ENCODE results near the gene MSMB.

DNA sequence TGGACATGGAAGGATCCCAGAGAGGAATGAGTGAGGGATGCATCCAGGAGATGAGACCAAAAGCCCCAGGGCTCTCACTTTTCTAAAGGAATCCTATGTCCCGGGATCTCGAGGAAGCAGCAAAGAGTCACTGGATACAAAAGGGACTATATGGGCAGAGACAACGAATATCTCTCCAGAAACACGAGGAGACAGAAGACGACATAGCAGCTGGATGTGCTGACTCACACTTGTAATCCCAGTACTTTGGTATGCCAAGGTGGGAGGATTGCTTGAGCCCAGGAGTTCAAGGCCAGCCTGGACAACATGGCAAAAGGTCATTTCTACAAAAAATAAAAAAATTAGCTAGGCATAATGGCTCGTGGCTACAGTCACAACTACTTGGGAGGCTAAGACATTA lies 24.7 kb upstream of the MSMB start:
- TF ChIP-seq, protein P1, sequence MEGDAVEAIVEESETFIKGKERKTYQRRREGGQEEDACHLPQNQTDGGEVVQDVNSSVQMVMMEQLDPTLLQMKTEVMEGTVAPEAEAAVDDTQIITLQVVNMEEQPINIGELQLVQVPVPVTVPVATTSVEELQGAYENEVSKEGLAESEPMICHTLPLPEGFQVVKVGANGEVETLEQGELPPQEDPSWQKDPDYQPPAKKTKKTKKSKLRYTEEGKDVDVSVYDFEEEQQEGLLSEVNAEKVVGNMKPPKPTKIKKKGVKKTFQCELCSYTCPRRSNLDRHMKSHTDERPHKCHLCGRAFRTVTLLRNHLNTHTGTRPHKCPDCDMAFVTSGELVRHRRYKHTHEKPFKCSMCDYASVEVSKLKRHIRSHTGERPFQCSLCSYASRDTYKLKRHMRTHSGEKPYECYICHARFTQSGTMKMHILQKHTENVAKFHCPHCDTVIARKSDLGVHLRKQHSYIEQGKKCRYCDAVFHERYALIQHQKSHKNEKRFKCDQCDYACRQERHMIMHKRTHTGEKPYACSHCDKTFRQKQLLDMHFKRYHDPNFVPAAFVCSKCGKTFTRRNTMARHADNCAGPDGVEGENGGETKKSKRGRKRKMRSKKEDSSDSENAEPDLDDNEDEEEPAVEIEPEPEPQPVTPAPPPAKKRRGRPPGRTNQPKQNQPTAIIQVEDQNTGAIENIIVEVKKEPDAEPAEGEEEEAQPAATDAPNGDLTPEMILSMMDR (conservative IDR thresholded peaks at IDR 0.05; ENCODE audit: low read depth, low read length) = no peak
- no peak for TF ChIP-seq EZH2 (IDR thresholded peaks at IDR 0.05; ENCODE audit: borderline replicate concordance, low read depth, low read length, poor library complexity, severe bottlenecking)

Data from A673 (cell line).